ENCODE results near the gene ARID5B. TPM values are rescaled to one million over a fixed set of nuclear protein-coding genes. Genes with fewer than 3 reads are reported as not detected.
A peak's percentile ranks its signal among the peaks of the same experiment; 100 is the strongest.

ARID5B gene
- total and polyA plus RNA-seq, 2 donors (not counting 1 experiment from before 2014, with no cell fraction given): 22.4 to 237 TPM

DNA sequence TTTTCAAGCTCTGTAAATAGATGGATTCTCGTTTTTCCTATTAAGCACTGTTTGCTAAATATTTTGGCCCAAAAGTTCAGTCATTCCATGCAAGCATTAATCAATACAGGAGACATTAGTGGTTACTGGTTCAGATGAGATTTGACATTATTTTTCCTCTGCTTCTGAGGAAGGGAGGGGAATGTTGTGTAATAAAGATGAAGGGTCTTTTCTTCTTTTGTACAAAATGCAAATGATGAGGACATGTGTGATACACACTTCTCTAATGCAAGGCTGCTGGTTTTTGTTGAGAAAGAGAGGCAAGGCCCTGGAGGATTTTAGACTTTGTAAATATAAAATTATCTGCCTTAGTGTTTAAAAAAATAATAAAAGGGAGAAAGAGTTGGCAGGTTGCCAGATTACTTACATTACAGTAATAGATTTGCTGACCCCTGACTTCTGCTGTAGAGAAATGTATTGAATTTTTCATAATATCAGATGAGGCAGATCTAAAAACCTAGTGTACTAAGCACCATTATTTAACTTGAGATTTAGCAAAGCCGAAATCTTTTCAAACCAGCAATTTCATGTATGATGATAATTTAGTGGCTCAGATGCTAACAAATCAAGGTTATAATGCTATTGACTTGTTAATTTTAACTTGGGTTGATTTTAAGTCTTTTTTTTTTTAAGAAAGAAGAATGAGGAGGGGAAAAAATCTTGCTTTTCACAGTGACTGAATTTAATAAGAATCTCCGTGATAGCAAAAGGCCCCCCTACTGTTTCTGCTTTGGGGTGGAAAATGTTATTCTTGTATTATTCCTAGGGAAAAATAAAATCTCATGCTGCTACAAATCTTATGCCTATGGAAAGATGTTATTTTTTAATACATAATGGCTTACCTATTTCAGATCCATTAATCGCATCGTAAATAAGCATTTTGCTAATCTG is 180.1 kb downstream of the ARID5B start:
- no peak overlapping the region for H3K4me3 ChIP-seq (ENCODE audit: control extremely low read depth in 1 of 5, extremely low read depth in 1 of 5, insufficient read depth in 1 of 5, low read depth in 2 of 5, low read length in 4 of 5)
- H3K9me3 ChIP-seq (ENCODE audit: control extremely low read depth in 1 of 3, control insufficient read depth in 2 of 3, insufficient read depth in 1 of 3, low read length in 2 of 3): peaks cover 0 to 4% (median 4%) of the 10 kb centered on the region in 3 donors
- H3K27me3 Mint-ChIP-seq: no peaks in the 10 kb centered on the region
- peak overlapping the region; percentile 86 for H3K27ac Mint-ChIP-seq
- H3K9ac ChIP-seq (ENCODE audit: low read length): peak overlapping the region; percentile 34
- H3K4me2 ChIP-seq (replicated peaks; ENCODE audit: low read depth, low read length, poor library complexity, severe bottlenecking): peak overlapping the region; percentile 69
- H2AFZ ChIP-seq (ENCODE audit: insufficient read depth, low read depth, low read length, poor library complexity, severe bottlenecking): no peak overlapping the region
- H3K79me2 ChIP-seq (ENCODE audit: control insufficient read depth, insufficient read depth, low read length): peaks cover 70% of the 10 kb centered on the region
- ChIA-PET POLR2A (interaction anchor here (1.0 kb wide), 2 partner anchors 28 to 33 kb away, joined by 3 to 4 read pairs; no protein-coding TSS in a partner anchor), CTCF (interaction anchor here (0.7 to 3.4 kb wide), 10 partner anchors 8 to 1003 kb away, joined by 3 to 19 read pairs (median 4); no protein-coding TSS in a partner anchor)
- peaks cover 81 to 84% of the 10 kb centered on the region in 2 donors for H3K4me1 ChIP-seq (ENCODE audit: control insufficient read depth in 2 of 2, insufficient read depth in 2 of 2, low read length in 2 of 2)
- no peaks in the 10 kb centered on the region for H4K20me1 ChIP-seq (ENCODE audit: control insufficient read depth, insufficient read depth, low read length, poor library complexity, severe bottlenecking)
- H3K27ac ChIP-seq (ENCODE audit: low read length in 2 of 2): peak overlapping the region; percentile 90 to 91
- ATAC-seq (ENCODE audit: low read depth) (no peak), DNase-seq (no peak)
- H3K4me1 Mint-ChIP-seq: peaks cover 88% of the 10 kb centered on the region
- no peaks in the 10 kb centered on the region for H3K27me3 ChIP-seq (replicated peaks in 1 of 4; ENCODE audit: control extremely low read depth in 1 of 4, control insufficient read depth in 3 of 4, insufficient read depth in 4 of 4, low read length in 3 of 4)
- intact Hi-C loops (cut with micrococcal nuclease): loop anchor here (2.0 to 10.0 kb wide), 5 partner anchors 17 to 327 kb away; no protein-coding TSS in a partner anchor
- TF ChIP-seq, protein P1, sequence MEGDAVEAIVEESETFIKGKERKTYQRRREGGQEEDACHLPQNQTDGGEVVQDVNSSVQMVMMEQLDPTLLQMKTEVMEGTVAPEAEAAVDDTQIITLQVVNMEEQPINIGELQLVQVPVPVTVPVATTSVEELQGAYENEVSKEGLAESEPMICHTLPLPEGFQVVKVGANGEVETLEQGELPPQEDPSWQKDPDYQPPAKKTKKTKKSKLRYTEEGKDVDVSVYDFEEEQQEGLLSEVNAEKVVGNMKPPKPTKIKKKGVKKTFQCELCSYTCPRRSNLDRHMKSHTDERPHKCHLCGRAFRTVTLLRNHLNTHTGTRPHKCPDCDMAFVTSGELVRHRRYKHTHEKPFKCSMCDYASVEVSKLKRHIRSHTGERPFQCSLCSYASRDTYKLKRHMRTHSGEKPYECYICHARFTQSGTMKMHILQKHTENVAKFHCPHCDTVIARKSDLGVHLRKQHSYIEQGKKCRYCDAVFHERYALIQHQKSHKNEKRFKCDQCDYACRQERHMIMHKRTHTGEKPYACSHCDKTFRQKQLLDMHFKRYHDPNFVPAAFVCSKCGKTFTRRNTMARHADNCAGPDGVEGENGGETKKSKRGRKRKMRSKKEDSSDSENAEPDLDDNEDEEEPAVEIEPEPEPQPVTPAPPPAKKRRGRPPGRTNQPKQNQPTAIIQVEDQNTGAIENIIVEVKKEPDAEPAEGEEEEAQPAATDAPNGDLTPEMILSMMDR (IDR thresholded peaks at IDR 0.05): no peak
- no peak for TF ChIP-seq EZH2 (IDR thresholded peaks at IDR 0.05; ENCODE audit: borderline replicate concordance, insufficient read depth, low read depth, low read length, poor library complexity, severe bottlenecking)
- peak overlapping the region; percentile 79 for H3K4me3 Mint-ChIP-seq
- WGBS (ENCODE audit: insufficient coverage): no CpG with 5 or more reads among the region's 5 CpGs
- H3K9me3 Mint-ChIP-seq (ENCODE audit: insufficient read depth): no peaks in the 10 kb centered on the region
- H3K36me3 ChIP-seq (replicated peaks in 1 of 2; ENCODE audit: control extremely low read depth in 1 of 2, control insufficient read depth in 1 of 2, extremely low read depth in 1 of 2, insufficient read depth in 2 of 2, low read length in 1 of 2): peaks cover 8 to 30% of the 10 kb centered on the region in 2 experiments

All from B cell (primary cell).